GM12873 (cell line): ENCODE measurements around the gene GPT2.

Source experiments
- CTCF ChIP-seq: IDR thresholded peaks from 2 replicates; pipeline ENCODE4 v1.5.1; 2012; ENCODE audit warnings: low read depth, mild to moderate bottlenecking, moderate library complexity, low read length, control low read depth; ENCODE audit not compliant: insufficient read depth; ENCODE audit errors: missing control alignments

Gene GPT2

GRCh38 chr16:46896314-46896968, 12.3 kb downstream of the GPT2 start:
- TF ChIP-seq CTCF, result no peak

DNA sequence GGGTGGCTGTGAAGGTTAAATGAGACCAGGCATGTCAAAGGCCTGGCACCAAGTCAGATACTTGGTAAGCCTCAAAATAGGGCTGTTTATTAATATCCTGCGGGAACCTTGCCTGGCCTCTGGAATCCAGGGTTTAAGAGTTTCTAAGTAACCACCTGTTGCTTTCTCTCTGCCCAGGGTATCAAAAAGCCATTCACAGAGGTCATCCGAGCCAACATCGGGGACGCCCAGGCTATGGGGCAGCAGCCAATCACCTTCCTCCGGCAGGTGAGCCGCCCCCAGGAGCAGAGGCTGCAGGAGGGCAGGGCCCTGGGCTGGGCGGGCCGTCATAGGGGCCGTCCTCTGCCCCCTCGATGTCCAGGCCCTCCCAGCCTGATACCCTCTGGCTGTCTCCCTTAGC, 13.3 kb downstream of the GPT2 start:
- TF ChIP-seq CTCF, result no peak

- no peak for TF ChIP-seq CTCF
Observed at GRCh38 chr16:46898006-46898405, 13.8 kb downstream of the GPT2 start.

GRCh38 chr16:46899443-46900143, 15.4 kb downstream of the GPT2 start:
- TF ChIP-seq CTCF, result no peak

DNA sequence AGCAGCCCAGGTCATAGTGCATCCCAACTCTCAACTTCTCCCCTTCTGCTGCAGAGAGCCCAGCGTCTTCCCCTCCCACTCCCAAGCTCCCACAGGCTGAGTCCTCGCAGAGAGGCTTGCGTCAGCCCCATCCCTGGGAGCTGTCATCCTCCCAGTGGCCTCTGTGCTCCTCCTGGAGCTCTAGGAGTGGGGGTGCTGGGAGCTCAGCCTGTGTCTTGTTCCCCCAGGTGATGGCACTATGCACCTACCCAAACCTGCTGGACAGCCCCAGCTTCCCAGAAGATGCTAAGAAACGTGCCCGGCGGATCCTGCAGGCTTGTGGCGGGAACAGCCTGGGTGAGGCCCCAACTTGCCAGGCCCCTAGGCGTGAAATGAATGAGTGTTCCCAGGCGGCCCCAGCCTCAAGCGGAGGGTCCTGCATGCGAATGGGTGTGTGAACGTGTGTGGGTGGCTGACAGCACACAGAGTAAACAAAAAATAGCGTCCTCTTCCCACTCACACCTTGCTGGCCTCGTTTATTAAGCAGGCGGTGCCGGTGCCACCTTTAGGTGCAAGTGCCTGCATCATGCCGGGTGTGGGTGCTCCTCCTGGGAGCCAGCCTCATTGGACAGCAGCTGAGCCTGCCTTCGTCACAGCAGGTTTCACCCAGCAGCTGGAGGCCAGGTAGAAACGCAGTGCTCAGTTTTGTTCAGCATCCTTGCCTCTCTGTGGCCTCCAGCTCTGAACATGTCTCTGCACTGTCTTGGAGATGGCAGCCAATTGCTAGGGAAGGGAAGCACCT, 16.5 kb downstream of the GPT2 start:
- no peak for TF ChIP-seq CTCF

GRCh38 chr16:46901709-46902108, 17.5 kb downstream of the GPT2 start:
- TF ChIP-seq CTCF, result no peak

DNA sequence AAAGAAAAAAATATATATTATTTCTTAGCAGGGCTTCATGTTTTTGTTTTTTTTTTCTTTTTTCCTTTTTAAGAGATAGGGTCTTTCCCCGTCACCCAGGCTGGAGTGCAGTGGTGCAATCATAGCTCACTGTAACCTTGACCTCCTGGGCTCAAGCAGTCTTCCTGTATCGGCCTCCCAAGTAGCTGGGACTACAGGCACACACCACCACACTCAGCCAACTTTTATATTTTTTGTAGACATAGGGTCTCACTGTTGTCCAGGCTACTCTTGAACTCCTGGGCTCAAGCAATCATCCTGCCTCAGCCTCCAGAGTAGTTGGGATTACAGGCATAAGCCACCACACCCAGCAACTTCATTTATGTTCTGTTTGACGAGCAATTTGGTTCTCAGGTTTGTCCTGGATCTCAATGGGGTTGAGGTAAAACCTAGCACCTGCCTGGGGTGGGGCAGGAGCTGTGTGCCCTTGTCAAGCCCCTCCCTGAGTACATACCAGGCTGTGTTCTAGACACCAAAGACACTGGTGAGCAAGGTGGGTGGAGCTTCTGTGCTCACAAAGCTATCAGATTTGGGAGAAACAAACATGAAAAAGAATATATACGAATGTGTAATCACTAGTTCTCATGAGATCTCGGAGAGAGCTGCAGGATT, 19.2 kb downstream of the GPT2 start:
- TF ChIP-seq CTCF, result no peak
